ENCODE measurements around the gene FADS3. TPM values are rescaled to one million over a fixed set of nuclear protein-coding genes. Genes with fewer than 3 reads are reported as not detected.

The FADS3 gene
- total and polyA plus RNA-seq, 2 donors (not counting 3 experiments of a cell fraction or from before 2014, with no cell fraction given): 216 to 346 TPM

DNA sequence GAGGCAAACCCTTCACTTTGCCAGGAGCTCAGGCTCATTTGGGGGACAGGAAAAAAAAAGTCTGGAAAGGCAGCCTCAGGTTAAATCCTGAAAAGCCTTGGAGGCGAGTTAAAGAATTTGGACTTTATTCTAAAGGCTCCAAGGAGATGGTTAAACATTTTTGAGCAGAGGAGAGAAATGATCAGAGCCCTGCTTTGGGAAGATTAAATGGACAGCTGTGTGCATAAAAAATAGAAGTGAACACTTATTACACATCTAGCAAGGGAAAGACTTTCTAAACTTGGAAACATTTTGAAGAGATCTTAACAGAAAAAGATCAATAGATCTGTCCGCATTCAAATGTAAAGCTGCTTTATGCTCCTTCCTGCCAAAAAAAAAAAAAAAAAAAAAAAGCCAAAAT lies 34.4 kb upstream of the FADS3 start:
- dilution Hi-C loops (cut with MboI; ENCODE audit: extremely low pct_ligation_motif_present, low sequenced_read_pairs): loop anchor here (10.0 kb wide), 1 partner anchor 179 kb away; no protein-coding TSS in a partner anchor

More for the DNA sequence above, 34.4 kb upstream of the FADS3 start:
- DNase-seq (ENCODE audit: low read depth, low spot score) (no peak), FAIRE-seq (no peak)
- H4K20me1 ChIP-seq (replicated peaks; ENCODE audit: control insufficient read depth, extremely low read depth, insufficient read depth, low read length): no peaks in the 10 kb centered on the region
- H3K9ac ChIP-seq (replicated peaks; ENCODE audit: extremely low read depth, insufficient read depth, low read length): no peak overlapping the region
- intact Hi-C loops (cut with micrococcal nuclease): no loop called here
- TF ChIP-seq MYC (IDR thresholded peaks at IDR 0.05; ENCODE audit: low read depth, low read length): no peak
- TF ChIP-seq GATA2 (IDR thresholded peaks at IDR 0.05; ENCODE audit: insufficient read depth, insufficient read length, low read depth, low read length): no peak
- no peak for TF ChIP-seq JUN (IDR thresholded peaks at IDR 0.05; ENCODE audit: borderline replicate concordance, insufficient read depth, insufficient read length, low read depth)
- no peak for TF ChIP-seq EZH2 (IDR thresholded peaks at IDR 0.05; ENCODE audit: borderline replicate concordance, low read depth, low read length, severe bottlenecking)
- no peak for TF ChIP-seq POLR2AphosphoS5 (IDR thresholded peaks at IDR 0.05; ENCODE audit: insufficient read depth, low read depth, low read length)
- no peak for TF ChIP-seq FOS (IDR thresholded peaks at IDR 0.05; ENCODE audit: borderline replicate concordance, insufficient read depth, low read length)
- no peak for TF ChIP-seq POLR2A (IDR thresholded peaks at IDR 0.05; ENCODE audit: low read depth, low read length)
- TF ChIP-seq, protein P1, sequence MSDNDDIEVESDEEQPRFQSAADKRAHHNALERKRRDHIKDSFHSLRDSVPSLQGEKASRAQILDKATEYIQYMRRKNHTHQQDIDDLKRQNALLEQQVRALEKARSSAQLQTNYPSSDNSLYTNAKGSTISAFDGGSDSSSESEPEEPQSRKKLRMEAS (IDR thresholded peaks at IDR 0.05; ENCODE audit: insufficient read depth, insufficient read length): no peak
- TF ChIP-seq, protein P2, sequence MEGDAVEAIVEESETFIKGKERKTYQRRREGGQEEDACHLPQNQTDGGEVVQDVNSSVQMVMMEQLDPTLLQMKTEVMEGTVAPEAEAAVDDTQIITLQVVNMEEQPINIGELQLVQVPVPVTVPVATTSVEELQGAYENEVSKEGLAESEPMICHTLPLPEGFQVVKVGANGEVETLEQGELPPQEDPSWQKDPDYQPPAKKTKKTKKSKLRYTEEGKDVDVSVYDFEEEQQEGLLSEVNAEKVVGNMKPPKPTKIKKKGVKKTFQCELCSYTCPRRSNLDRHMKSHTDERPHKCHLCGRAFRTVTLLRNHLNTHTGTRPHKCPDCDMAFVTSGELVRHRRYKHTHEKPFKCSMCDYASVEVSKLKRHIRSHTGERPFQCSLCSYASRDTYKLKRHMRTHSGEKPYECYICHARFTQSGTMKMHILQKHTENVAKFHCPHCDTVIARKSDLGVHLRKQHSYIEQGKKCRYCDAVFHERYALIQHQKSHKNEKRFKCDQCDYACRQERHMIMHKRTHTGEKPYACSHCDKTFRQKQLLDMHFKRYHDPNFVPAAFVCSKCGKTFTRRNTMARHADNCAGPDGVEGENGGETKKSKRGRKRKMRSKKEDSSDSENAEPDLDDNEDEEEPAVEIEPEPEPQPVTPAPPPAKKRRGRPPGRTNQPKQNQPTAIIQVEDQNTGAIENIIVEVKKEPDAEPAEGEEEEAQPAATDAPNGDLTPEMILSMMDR (IDR thresholded peaks at IDR 0.05; ENCODE audit: extremely low read depth in 1 of 2, insufficient read depth in 1 of 2, low read depth in 1 of 2, low read length in 2 of 2): no peak
- H3K27ac ChIP-seq (ENCODE audit: insufficient read depth, low read depth, low read length): no peak overlapping the region
- no peaks in the 10 kb centered on the region for H3K9me1 ChIP-seq (replicated peaks; ENCODE audit: control insufficient read depth, extremely low read depth, insufficient read depth, low read length)
- no peak overlapping the region for H3K4me3 ChIP-seq (replicated peaks in 1 of 3; ENCODE audit: insufficient read depth in 1 of 3, low read depth in 1 of 3, low read length in 3 of 3)
- no peaks in the 10 kb centered on the region for H3K79me2 ChIP-seq (ENCODE audit: control insufficient read depth, insufficient read depth, low read length)
- H3K27me3 ChIP-seq (ENCODE audit: control insufficient read depth in 2 of 2, insufficient read depth in 2 of 2, low read length in 2 of 2): peaks cover 3 to 14% of the 10 kb centered on the region in 2 experiments
- no peak overlapping the region for H3K4me2 ChIP-seq (ENCODE audit: insufficient read depth, low read length)
- ChIA-PET CTCF (interaction anchor here (0.7 to 2.0 kb wide), 5 partner anchors 17 to 156 kb away, joined by 3 to 9 read pairs (median 5); no protein-coding TSS in a partner anchor), POLR2A (no interaction called here)
- no peaks in the 10 kb centered on the region for H3K9me3 ChIP-seq (replicated peaks; ENCODE audit: control insufficient read depth, insufficient read depth, low read length)
- H3K36me3 ChIP-seq (ENCODE audit: control insufficient read depth in 2 of 2, extremely low read depth in 1 of 2, insufficient read depth in 2 of 2, low read length in 2 of 2): no peaks in the 10 kb centered on the region
- no peak overlapping the region for H2AFZ ChIP-seq (ENCODE audit: low read depth, low read length)
- no peaks in the 10 kb centered on the region for H3K4me1 ChIP-seq (ENCODE audit: control insufficient read depth, extremely low read depth, insufficient read depth, low read length)
- BruUV-seq (replicated peaks): no TSS peak
